Nephron progenitor cell (in vitro differentiated cells): ENCODE data around the gene BUB3.
A peak's percentile ranks its signal among the peaks of the same experiment; 100 is the strongest.

Experiments used
- DNase-seq: peaks from one replicate; pipeline ENCODE4 v3.0.0; 2021
- H3K27ac Mint-ChIP-seq: 2 replicates; pipeline ENCODE4 v1.8.0; 2021; ENCODE audit warnings: mild to moderate bottlenecking, moderate library complexity, mixed read lengths
- H3K27me3 Mint-ChIP-seq: 2 replicates; pipeline ENCODE4 v1.8.0; 2021; ENCODE audit warnings: mild to moderate bottlenecking, low read depth, mixed read lengths; ENCODE audit not compliant: poor library complexity
- H3K36me3 Mint-ChIP-seq: 2 replicates; pipeline ENCODE4 v1.8.0; 2021; ENCODE audit warnings: low read depth, mixed read lengths
- H3K4me1 Mint-ChIP-seq: 2 replicates; pipeline ENCODE4 v1.8.0; 2021; ENCODE audit warnings: mixed read lengths
- H3K4me3 Mint-ChIP-seq: 2 replicates; pipeline ENCODE4 v1.8.0; 2021; ENCODE audit warnings: mild to moderate bottlenecking, moderate library complexity, mixed read lengths
- H3K9me3 Mint-ChIP-seq: 2 replicates; pipeline ENCODE4 v1.8.0; 2021; ENCODE audit warnings: mild to moderate bottlenecking, moderate library complexity, mixed read lengths
- CTCF ChIP-seq: fragments of 200-600 bp; sonication (generic); IDR thresholded peaks from 2 replicates; pipeline ENCODE4 v1.5.0; 2021; ENCODE audit warnings: antibody characterized with exemption

The BUB3 gene

GRCh38 chr10:123150986-123151736 is 3.0 kb upstream of the BUB3 start:
- Mint-ChIP-seq H3K27ac (no peak overlapping the region), H3K9me3 (no peaks in the 10 kb centered on the region), H3K36me3 (peaks cover 8% of the 10 kb centered on the region), H3K4me1 (peaks cover 31% of the 10 kb centered on the region), H3K4me3 (peak overlapping the region; percentile 25), H3K27me3 (peaks cover 78% of the 10 kb centered on the region)
- DNase-seq: peak; percentile 53
- TF ChIP-seq CTCF: no peak

DNA sequence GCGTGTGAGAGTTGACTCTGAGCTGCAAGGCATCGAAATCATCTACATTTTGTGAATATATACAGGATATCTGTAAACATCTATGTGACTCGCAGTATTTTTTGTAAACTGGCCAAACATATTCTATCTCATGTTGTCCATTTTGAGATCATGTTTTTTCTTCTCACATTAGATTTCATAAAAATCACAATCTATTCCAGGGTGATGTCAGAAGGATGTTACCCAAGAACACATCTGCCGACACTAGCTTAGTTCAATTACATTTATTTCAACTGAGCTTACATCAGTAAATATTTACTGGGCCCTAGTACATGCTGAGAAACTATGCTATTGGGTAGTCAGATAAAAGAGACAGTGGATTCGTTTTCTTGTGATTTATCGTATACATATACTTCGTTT is 2.5 kb upstream of the BUB3 start:
- peaks cover 72% of the 10 kb centered on the region for H3K27me3 Mint-ChIP-seq

GRCh38 chr10:123153486-123154091 is 613 bp upstream of the BUB3 start:
- no peak for TF ChIP-seq CTCF
- no peak for DNase-seq
- H3K4me1 Mint-ChIP-seq: peaks cover 45% of the 10 kb centered on the region
- H3K4me3 Mint-ChIP-seq: peak overlapping the region; percentile 98
- no peaks in the 10 kb centered on the region for H3K9me3 Mint-ChIP-seq
- H3K36me3 Mint-ChIP-seq: peaks cover 33% of the 10 kb centered on the region
- no peak overlapping the region for H3K27ac Mint-ChIP-seq
- peaks cover 54% of the 10 kb centered on the region for H3K27me3 Mint-ChIP-seq

More for the DNA sequence above, 2.5 kb upstream of the BUB3 start:
- no peak overlapping the region for H3K27ac Mint-ChIP-seq
- DNase-seq: no peak
- peaks cover 14% of the 10 kb centered on the region for H3K36me3 Mint-ChIP-seq
- no peaks in the 10 kb centered on the region for H3K9me3 Mint-ChIP-seq
- peaks cover 32% of the 10 kb centered on the region for H3K4me1 Mint-ChIP-seq
- TF ChIP-seq CTCF: no peak
- peak overlapping the region; percentile 23 for H3K4me3 Mint-ChIP-seq

DNA sequence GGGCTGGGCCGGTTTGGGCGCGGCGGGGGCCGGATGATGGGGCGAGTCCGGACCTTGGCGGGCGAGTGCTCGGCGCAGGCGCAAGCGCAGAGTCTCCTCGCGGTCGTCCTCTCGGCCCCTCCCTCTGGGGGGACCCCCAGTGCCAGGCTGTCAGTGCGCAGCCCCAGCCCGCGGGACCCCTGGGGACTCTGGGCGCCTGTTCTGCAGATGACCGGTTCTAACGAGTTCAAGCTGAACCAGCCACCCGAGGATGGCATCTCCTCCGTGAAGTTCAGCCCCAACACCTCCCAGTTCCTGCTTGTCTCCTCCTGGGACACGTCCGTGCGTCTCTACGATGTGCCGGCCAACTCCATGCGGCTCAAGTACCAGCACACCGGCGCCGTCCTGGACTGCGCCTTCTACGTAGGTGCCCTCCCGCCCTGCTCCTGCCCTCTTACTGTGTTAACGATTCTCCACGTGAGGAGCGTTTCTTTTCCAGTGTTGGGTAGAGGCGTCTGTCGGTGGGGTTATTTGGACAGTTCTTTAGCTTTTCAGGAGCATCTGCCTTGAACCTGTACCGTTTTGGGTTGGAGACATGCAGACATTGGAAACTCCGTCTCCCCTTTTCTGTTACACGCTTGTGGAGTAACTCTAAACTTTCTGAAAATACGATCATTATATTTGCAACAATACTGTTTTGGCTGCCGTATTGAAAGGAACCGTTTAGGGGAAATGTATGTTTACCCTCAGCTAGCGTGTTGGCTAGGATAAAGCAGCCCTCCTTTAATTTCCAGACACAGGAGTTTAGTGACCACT is 706 bp downstream of the BUB3 start:
- Mint-ChIP-seq H3K9me3 (no peaks in the 10 kb centered on the region), H3K36me3 (peaks cover 41% of the 10 kb centered on the region), H3K4me3 (peak overlapping the region; percentile 98), H3K27me3 (peaks cover 41% of the 10 kb centered on the region), H3K4me1 (peaks cover 44% of the 10 kb centered on the region), H3K27ac (no peak overlapping the region)
- peak; percentile 73 for DNase-seq
- no peak for TF ChIP-seq CTCF

- Mint-ChIP-seq H3K4me3 (peak overlapping the region; percentile 98), H3K4me1 (peaks cover 40% of the 10 kb centered on the region), H3K27ac (no peak overlapping the region), H3K36me3 (peaks cover 52% of the 10 kb centered on the region), H3K27me3 (peaks cover 29% of the 10 kb centered on the region), H3K9me3 (no peaks in the 10 kb centered on the region)
- DNase-seq: no peak
- no peak for TF ChIP-seq CTCF
Observed at GRCh38 chr10:123156078-123156477, 1.9 kb downstream of the BUB3 start.
